HL-60 (cell line): ENCODE measurements around the gene B3GNT3.

ENCODE experiments used
- POLR2AphosphoS5 ChIP-seq: IDR thresholded peaks from 2 replicates; pipeline ENCODE4 v1.6.1; 2012; ENCODE audit warnings: low read depth
- TF ChIP-seq, protein P1 (sequence below): IDR thresholded peaks from one replicate; pipeline ENCODE4 v1.5.1; 2011; ENCODE audit warnings: low read length, control low read depth, inconsistent platforms; ENCODE audit not compliant: insufficient read depth
- TF ChIP-seq, protein P2 (sequence below): IDR thresholded peaks from 2 replicates; pipeline ENCODE4 v1.6.1; 2012; ENCODE audit warnings: low read depth; ENCODE audit not compliant: insufficient replicate concordance

DNA sequence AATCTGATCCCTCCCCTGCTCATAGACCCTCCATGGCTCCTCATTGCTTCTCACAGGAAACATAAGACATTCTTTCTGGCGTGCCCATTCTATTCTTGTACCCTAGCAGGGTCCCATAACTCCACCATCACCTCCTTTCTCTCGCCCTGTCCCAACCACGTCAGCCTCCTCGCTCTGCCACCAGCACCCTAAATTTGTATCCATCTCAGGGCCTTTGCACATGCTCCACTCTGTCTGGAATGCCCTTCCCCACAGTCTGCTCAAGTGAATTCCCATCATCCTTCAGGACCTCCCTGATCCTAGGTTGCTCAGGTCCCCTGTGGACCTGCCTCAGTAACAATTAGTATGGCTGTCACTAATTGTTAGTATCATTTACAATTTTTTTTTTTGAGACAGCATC is 10.5 kb downstream of the B3GNT3 start:
- TF ChIP-seq POLR2AphosphoS5 = no peak
- TF ChIP-seq, protein P1, sequence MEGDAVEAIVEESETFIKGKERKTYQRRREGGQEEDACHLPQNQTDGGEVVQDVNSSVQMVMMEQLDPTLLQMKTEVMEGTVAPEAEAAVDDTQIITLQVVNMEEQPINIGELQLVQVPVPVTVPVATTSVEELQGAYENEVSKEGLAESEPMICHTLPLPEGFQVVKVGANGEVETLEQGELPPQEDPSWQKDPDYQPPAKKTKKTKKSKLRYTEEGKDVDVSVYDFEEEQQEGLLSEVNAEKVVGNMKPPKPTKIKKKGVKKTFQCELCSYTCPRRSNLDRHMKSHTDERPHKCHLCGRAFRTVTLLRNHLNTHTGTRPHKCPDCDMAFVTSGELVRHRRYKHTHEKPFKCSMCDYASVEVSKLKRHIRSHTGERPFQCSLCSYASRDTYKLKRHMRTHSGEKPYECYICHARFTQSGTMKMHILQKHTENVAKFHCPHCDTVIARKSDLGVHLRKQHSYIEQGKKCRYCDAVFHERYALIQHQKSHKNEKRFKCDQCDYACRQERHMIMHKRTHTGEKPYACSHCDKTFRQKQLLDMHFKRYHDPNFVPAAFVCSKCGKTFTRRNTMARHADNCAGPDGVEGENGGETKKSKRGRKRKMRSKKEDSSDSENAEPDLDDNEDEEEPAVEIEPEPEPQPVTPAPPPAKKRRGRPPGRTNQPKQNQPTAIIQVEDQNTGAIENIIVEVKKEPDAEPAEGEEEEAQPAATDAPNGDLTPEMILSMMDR = no peak
- TF ChIP-seq, protein P2, sequence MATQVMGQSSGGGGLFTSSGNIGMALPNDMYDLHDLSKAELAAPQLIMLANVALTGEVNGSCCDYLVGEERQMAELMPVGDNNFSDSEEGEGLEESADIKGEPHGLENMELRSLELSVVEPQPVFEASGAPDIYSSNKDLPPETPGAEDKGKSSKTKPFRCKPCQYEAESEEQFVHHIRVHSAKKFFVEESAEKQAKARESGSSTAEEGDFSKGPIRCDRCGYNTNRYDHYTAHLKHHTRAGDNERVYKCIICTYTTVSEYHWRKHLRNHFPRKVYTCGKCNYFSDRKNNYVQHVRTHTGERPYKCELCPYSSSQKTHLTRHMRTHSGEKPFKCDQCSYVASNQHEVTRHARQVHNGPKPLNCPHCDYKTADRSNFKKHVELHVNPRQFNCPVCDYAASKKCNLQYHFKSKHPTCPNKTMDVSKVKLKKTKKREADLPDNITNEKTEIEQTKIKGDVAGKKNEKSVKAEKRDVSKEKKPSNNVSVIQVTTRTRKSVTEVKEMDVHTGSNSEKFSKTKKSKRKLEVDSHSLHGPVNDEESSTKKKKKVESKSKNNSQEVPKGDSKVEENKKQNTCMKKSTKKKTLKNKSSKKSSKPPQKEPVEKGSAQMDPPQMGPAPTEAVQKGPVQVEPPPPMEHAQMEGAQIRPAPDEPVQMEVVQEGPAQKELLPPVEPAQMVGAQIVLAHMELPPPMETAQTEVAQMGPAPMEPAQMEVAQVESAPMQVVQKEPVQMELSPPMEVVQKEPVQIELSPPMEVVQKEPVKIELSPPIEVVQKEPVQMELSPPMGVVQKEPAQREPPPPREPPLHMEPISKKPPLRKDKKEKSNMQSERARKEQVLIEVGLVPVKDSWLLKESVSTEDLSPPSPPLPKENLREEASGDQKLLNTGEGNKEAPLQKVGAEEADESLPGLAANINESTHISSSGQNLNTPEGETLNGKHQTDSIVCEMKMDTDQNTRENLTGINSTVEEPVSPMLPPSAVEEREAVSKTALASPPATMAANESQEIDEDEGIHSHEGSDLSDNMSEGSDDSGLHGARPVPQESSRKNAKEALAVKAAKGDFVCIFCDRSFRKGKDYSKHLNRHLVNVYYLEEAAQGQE = no peak
